ENCODE data around the gene NHP2.
A peak's percentile ranks its signal among the peaks of the same experiment; 100 is the strongest.

Gene NHP2

DNA sequence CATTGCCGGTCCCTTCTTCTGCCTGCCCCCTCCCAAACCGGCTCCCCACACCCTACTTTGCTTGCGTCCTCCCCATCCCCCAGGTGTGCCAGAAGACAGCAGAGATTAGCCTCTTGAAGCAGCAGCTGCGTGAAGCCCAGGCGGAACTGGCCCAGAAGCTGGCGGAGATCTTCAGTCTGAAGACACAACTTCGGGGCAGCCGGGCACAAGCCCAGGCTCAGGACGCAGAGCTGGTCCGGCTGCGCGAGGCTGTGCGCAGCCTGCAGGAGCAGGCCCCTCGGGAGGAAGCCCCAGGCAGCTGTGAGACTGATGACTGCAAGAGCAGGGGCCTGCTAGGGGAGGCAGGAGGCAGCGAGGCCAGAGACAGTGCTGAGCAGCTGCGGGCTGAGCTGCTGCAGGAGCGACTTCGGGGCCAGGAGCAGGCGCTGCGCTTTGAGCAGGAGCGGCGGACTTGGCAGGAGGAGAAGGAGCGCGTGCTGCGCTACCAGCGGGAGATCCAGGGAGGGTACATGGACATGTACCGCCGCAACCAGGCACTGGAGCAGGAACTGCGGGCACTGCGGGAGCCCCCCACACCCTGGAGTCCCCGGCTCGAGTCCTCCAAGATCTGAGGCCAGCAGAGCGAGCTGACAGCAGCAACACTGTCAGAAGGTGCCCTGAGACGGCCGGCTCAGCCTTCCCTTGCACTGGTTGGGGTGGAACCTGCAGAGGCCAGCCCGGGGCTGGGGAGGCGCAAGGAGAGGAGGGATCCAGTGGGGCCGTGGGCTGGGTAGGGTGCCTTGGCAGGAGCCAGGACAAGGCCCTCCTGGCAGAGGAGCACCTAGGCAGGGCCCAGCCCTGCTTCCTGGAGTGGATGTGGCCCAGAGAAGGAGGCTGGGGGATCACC lies 32.1 kb downstream of the NHP2 start:
- Histone ChIP-seq H3K4me3 (ENCODE audit: extremely low read depth, insufficient read depth, low read length, poor library complexity, severe bottlenecking) (no peak overlapping the region), H3K27ac (ENCODE audit: low read depth, low read length, severe bottlenecking) (no peak overlapping the region), H3K4me1 (ENCODE audit: control insufficient read depth, insufficient read depth, low read length, poor library complexity, severe bottlenecking) (peaks cover 9% of the 10 kb centered on the region), H3K9me3 (ENCODE audit: control insufficient read depth, low read length) (no peaks in the 10 kb centered on the region), H3K36me3 (ENCODE audit: control insufficient read depth, insufficient read depth, low read length) (peaks cover 16% of the 10 kb centered on the region)
- WGBS, 2 experiments (ENCODE audit: insufficient coverage in 2 of 2): 94 to 95% methylated on average over 35 to 36 of the region's 38 CpGs

DNA sequence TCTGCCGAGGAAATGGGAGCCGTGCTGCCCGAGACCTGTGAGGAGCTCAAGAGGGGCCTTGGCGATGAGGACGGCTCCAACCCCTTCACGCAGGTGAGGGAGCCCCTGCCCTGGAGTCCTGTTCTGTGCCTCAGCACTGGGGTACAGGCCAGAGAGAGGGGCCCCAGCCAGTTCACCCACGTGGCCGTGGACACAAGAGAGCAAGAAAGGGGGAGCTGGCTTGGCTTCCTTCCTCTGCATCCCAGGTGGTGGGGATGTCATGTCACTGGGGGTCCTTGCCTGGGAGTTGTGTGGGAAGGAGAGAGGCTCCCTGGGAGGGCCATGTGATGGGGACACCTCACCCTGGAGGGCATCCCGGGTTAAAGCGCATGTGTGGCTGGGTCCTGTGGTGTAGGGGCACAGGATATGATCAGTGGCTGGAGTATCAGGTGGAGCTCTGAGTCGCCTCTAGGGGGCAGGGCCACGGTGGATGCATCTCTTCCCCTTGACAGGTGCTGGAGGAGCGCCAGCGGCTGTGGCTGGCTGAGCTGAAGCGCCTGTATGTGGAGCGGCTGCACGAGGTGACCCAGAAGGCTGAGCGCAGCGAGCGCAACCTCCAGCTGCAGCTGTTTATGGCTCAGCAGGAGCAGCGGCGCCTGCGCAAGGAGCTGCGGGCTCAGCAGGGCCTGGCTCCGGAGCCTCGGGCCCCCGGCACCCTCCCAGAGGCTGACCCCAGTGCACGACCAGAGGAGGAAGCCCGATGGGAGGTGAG lies 32.9 kb downstream of the NHP2 start:
- H3K4me3 ChIP-seq (ENCODE audit: extremely low read depth, insufficient read depth, low read length, poor library complexity, severe bottlenecking): no peak overlapping the region
- H3K27ac ChIP-seq (ENCODE audit: low read depth, low read length, severe bottlenecking): no peak overlapping the region
- H3K9me3 ChIP-seq (ENCODE audit: control insufficient read depth, low read length): no peaks in the 10 kb centered on the region
- peaks cover 16% of the 10 kb centered on the region for H3K36me3 ChIP-seq (ENCODE audit: control insufficient read depth, insufficient read depth, low read length)
- peaks cover 13% of the 10 kb centered on the region for H3K4me1 ChIP-seq (ENCODE audit: control insufficient read depth, insufficient read depth, low read length, poor library complexity, severe bottlenecking)
- whole genome bisulfite sequencing, 2 experiments (ENCODE audit: insufficient coverage in 2 of 2): 87 to 92% methylated on average over 25 to 28 of the region's 29 CpGs

DNA sequence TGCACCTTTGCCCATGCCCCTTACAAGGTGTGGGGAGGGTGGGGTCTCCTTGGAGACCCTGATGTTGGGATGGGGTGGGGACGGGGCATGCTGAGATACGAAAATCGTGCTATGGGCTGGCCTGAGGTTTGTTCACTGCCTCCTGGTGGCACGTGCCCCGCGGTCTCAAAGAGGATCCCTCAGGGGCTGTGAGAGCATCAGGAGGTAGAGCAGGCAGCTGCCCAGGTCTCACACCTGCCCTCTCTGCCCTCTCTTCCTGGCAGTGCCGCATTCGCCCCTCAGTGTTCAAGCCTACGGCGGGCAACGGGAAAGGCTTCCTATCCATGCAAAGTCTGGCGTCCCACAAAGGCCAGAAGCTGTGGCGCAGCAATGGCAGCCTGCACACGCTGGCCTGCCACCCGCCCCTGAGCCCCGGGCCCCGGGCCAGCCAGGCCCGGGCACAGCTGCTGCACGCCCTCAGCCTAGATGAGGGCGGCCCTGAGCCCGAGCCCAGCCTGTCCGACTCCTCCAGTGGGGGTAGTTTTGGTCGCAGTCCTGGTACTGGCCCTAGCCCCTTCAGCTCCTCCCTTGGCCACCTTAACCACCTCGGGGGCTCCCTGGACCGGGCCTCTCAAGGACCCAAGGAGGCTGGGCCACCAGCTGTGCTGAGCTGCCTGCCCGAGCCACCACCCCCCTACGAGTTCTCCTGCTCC lies 33.6 kb downstream of the NHP2 start:
- Histone ChIP-seq H3K27ac (ENCODE audit: low read depth, low read length, severe bottlenecking) (no peak overlapping the region), H3K9me3 (ENCODE audit: control insufficient read depth, low read length) (no peaks in the 10 kb centered on the region)
- WGBS, 2 experiments (ENCODE audit: insufficient coverage in 2 of 2): 93 to 95% methylated on average over 22 to 24 of the region's 27 CpGs

DNA sequence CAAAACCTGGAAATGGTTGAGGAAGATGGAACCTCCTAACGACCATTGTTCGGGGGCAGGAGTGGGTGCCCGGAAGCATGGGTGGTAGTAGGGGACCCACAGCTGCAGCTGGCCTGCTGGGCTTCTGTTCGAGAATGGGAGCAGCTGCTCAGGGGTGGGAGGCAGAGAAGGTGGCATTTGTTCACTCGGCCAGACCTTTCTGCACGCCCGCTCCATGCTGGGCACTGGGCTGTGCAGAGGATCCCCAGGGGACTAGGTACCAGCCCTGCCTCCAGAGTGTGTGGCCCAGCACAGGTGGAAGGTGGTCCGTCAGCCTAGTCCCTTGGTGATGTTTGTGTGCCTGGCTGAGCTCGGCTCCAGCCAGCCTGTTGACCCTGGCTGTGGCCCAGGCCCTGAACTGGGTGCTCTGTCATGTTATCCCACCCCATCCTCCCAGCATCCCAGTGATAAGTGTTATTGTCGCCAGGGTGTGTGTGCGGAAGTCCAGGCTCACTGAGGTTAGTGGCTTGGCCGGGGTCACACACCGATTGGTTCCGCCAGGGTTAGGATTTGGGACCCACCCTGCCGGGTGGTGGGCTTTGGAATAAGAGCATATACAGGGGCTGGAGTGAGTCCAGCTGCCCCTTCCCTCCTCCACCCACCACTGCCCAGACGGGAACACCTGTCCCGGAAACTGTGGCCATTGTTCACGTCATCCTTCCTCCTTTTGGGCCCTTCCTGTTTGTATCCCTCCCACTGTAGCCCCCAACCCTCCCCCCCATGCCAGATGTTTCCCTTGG lies 35.6 kb downstream of the NHP2 start:
- Histone ChIP-seq H3K27ac (ENCODE audit: low read depth, low read length, severe bottlenecking) (no peak overlapping the region), H3K4me1 (ENCODE audit: control insufficient read depth, insufficient read depth, low read length, poor library complexity, severe bottlenecking) (peaks cover 26% of the 10 kb centered on the region), H3K4me3 (ENCODE audit: extremely low read depth, insufficient read depth, low read length, poor library complexity, severe bottlenecking) (no peak overlapping the region), H3K9me3 (ENCODE audit: control insufficient read depth, low read length) (no peaks in the 10 kb centered on the region), H3K36me3 (ENCODE audit: control insufficient read depth, insufficient read depth, low read length) (peaks cover 11% of the 10 kb centered on the region)
- WGBS, 2 experiments (ENCODE audit: insufficient coverage in 2 of 2): 85 to 93% methylated on average over 11 to 12 of the region's 18 CpGs

More for the DNA sequence above, 33.6 kb downstream of the NHP2 start:
- H3K4me3 ChIP-seq (ENCODE audit: extremely low read depth, insufficient read depth, low read length, poor library complexity, severe bottlenecking): no peak overlapping the region
- peaks cover 18% of the 10 kb centered on the region for H3K4me1 ChIP-seq (ENCODE audit: control insufficient read depth, insufficient read depth, low read length, poor library complexity, severe bottlenecking)
- peaks cover 16% of the 10 kb centered on the region for H3K36me3 ChIP-seq (ENCODE audit: control insufficient read depth, insufficient read depth, low read length)

DNA sequence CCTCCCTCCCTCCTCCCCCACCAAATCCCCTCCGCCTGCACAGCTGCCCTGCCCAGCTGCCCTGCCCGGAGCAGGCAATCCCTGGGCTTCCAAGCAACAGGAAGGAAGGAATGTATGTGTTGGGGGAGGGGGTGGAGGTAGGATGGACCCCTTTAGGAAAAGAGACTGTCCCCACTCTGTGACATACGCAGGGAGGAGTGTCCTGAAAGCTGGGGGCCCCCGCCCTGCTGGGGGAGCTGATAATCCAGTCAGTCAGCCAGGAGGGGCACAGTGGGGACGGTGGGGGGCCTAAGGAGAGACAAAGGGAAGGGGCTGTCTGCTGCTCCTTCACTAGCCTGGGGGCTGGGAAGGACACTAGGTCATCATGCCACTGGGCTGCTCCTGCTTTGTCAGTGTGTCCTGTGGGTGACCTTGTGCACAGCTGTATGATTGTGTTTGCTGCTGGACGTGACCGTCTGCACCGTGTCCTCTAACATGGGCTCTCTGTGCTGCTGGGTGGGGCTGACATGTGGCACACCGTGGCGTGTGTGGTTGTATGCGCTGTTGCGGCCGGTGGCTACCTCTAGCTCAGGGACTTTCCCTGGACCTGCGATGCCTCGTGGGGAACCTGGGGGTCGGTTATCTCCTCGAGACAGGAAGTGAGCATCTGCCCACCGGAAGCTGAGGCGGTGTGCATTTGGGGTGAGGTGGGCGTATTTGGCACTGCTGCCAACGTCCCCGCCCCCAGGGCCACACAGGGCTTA lies 37.4 kb downstream of the NHP2 start:
- Histone ChIP-seq H3K4me1 (ENCODE audit: control insufficient read depth, insufficient read depth, low read length, poor library complexity, severe bottlenecking) (peaks cover 26% of the 10 kb centered on the region), H3K4me3 (ENCODE audit: extremely low read depth, insufficient read depth, low read length, poor library complexity, severe bottlenecking) (peak overlapping the region; percentile 14), H3K27ac (ENCODE audit: low read depth, low read length, severe bottlenecking) (peak overlapping the region; percentile 36), H3K36me3 (ENCODE audit: control insufficient read depth, insufficient read depth, low read length) (no peaks in the 10 kb centered on the region), H3K9me3 (ENCODE audit: control insufficient read depth, low read length) (no peaks in the 10 kb centered on the region)
- 52% methylated on average over 14 to 15 of the region's 22 CpGs for WGBS, 2 experiments (ENCODE audit: insufficient coverage in 2 of 2)

DNA sequence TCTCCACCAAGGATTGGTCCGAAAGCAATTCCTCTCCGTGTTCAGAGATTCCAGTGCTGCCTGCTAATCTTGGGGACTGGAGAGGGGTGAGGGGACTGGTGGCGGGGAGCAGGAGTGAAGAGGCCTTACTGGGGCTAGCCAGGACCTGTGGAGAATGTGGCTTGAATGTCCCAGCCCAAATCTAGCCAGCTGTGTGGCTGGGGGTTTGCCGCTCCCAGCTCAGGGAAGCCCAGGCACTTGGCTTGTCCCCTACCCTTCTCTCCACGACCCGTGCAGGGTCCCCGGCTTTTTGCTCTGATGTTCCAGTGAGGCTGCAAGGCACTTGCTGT lies 37.9 kb downstream of the NHP2 start:
- H3K4me1 ChIP-seq (ENCODE audit: control insufficient read depth, insufficient read depth, low read length, poor library complexity, severe bottlenecking): peaks cover 26% of the 10 kb centered on the region
- H3K36me3 ChIP-seq (ENCODE audit: control insufficient read depth, insufficient read depth, low read length): no peaks in the 10 kb centered on the region
- H3K4me3 ChIP-seq (ENCODE audit: extremely low read depth, insufficient read depth, low read length, poor library complexity, severe bottlenecking): peak overlapping the region; percentile 16
- 4 to 11% methylated on average over 3 to 7 of the region's 7 CpGs for WGBS, 2 experiments (ENCODE audit: insufficient coverage in 2 of 2)
- no peaks in the 10 kb centered on the region for H3K9me3 ChIP-seq (ENCODE audit: control insufficient read depth, low read length)
- H3K27ac ChIP-seq (ENCODE audit: low read depth, low read length, severe bottlenecking): peak overlapping the region; percentile 36

DNA sequence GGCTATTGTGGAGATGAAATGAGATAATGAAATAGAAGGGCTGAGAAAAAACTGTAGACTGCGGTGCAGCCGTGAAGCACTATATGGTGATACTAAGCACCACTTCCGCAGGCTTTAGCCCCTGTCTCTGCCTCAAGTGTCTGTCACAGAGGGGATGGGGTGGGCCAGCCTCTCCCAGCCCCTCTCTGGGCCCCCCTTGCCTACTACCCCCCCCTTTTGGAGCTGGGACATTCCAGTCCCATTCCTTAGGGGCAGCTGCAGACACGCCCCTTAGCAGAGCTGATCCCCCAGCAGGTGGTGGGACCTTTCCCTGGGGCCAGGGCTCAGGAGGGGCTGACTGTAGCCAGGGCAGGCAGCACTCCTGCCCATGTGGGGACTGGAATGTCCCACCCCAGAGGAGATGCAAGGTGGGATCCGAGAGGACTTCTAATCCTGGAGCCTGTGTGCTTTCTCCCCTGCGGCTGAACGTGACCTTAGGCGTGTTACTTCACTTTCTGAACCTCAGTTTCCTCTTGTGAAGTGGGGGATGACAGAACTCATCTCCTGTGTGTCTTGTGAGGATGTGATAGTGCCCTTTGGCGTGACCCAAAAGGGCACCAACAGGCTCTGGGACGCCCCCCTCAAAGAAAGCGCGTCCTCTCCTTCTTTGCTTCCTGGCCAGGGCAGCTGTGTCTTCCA lies 38.4 kb downstream of the NHP2 start:
- peaks cover 26% of the 10 kb centered on the region for H3K4me1 ChIP-seq (ENCODE audit: control insufficient read depth, insufficient read depth, low read length, poor library complexity, severe bottlenecking)
- H3K4me3 ChIP-seq (ENCODE audit: extremely low read depth, insufficient read depth, low read length, poor library complexity, severe bottlenecking): peak overlapping the region; percentile 16
- H3K27ac ChIP-seq (ENCODE audit: low read depth, low read length, severe bottlenecking): peak overlapping the region; percentile 36
- no peaks in the 10 kb centered on the region for H3K9me3 ChIP-seq (ENCODE audit: control insufficient read depth, low read length)
- no peaks in the 10 kb centered on the region for H3K36me3 ChIP-seq (ENCODE audit: control insufficient read depth, insufficient read depth, low read length)
- 9 to 14% methylated on average over 8 to 9 of the region's 12 CpGs for WGBS, 2 experiments (ENCODE audit: insufficient coverage in 2 of 2)

DNA sequence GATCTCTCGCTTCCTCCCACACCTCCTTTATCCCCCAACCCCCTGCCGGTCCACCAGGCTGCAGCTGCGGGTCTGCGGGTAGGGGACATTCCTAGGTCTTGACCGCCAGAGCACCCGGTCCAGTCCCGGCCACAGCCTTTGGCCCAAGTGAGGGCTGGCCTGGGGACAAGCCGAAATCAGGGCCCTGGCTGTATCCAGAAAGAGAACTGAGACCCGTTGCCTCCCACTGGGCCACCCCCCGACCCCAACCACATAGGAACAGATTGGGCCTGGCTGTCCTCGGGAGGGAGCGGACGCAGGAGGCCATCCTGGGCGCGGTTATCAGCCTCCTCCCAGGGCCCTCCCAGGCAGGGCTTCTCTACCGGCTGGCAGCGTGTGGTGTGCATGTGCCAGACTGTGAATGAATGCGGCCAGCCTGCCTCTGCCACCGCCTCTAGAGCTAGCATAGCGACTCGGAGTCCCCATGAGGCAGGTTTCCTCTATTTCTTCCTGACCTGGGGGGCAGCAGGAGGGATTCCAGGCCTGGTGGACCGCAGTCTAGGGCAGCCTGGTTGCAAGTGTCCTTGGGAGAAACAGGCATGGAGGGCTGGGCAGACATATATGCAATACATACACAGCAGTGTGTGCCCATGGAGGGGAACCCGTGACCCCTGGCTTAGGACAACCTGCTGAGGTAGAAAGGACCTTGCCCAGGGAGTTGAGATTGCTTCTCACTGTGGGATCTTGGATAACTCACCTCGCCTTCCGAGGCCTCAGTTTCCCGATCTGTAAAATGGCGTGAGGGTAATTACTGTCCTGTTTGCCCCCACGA lies 39.2 kb downstream of the NHP2 start:
- Histone ChIP-seq H3K36me3 (ENCODE audit: control insufficient read depth, insufficient read depth, low read length) (no peaks in the 10 kb centered on the region), H3K4me3 (ENCODE audit: extremely low read depth, insufficient read depth, low read length, poor library complexity, severe bottlenecking) (peak overlapping the region; percentile 56), H3K9me3 (ENCODE audit: control insufficient read depth, low read length) (no peaks in the 10 kb centered on the region), H3K4me1 (ENCODE audit: control insufficient read depth, insufficient read depth, low read length, poor library complexity, severe bottlenecking) (peaks cover 26% of the 10 kb centered on the region), H3K27ac (ENCODE audit: low read depth, low read length, severe bottlenecking) (no peak overlapping the region)
- 6% methylated on average over 25 to 26 of the region's 28 CpGs for WGBS, 2 experiments (ENCODE audit: insufficient coverage in 2 of 2)

DNA sequence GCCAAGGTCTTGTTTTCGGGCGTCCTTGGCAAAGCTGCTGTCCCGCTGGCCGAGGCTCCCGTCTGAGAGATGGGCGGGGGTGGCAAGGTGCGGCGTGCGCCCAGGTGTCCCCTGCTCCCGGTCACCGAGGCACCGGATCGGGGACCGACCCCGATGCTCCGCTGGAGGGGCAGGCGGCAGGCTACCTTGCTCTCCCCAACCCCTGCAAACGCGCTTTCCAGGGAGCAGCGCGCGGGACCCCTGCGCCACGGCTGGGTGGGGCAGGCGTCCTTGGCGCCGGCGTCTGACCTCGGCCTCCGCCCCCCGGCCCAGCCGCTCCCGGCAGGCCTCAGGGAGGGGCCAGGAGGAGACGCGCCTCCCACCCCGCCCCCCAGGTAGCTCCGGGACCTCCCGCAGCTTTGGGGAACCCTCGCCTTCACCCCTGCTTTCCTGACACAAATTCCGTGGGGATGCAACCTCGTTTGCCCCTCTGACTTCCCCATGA lies 39.8 kb downstream of the NHP2 start:
- peaks cover 26% of the 10 kb centered on the region for H3K4me1 ChIP-seq (ENCODE audit: control insufficient read depth, insufficient read depth, low read length, poor library complexity, severe bottlenecking)
- 0% methylated on average over 29 to 41 of the region's 41 CpGs for WGBS, 2 experiments (ENCODE audit: insufficient coverage in 2 of 2)
- H3K36me3 ChIP-seq (ENCODE audit: control insufficient read depth, insufficient read depth, low read length): no peaks in the 10 kb centered on the region
- H3K4me3 ChIP-seq (ENCODE audit: extremely low read depth, insufficient read depth, low read length, poor library complexity, severe bottlenecking): peak overlapping the region; percentile 56
- no peak overlapping the region for H3K27ac ChIP-seq (ENCODE audit: low read depth, low read length, severe bottlenecking)
- H3K9me3 ChIP-seq (ENCODE audit: control insufficient read depth, low read length): no peaks in the 10 kb centered on the region
